Urothelium cell line (cell line): ENCODE data around the gene CPNE6.

ENCODE experiments used
- DNase-seq: peaks from one replicate; pipeline ENCODE4 v3.0.0; 2011; ENCODE audit warnings: low spot score, mixed read lengths
- FAIRE-seq: peaks from 2 replicates; lab custom pipeline; 2011; peaks lifted over from hg19 to GRCh38; lab: Jason Lieb, UNC

The CPNE6 gene

DNA sequence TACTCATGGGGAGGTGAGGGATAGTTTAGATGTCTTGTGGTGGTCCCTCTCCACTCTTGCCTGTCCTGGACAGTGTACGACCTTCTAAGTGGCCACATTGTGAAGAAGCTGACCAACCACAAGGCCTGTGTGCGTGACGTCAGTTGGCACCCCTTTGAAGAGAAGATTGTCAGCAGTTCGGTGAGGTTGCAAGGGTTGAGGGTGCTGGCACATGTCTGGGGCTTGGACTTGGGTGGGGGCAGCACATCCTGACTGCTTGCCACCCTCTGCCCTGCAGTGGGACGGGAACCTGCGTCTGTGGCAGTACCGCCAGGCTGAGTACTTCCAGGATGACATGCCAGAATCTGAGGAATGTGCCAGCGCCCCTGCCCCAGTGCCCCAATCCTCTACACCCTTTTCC is 51.5 kb downstream of the CPNE6 start:
- FAIRE-seq = no peak
- DNase-seq = no peak

GRCh38 chr14:24123424-24124417 is 52.4 kb downstream of the CPNE6 start:
- DNase-seq = no peak
- no peak for FAIRE-seq

DNA sequence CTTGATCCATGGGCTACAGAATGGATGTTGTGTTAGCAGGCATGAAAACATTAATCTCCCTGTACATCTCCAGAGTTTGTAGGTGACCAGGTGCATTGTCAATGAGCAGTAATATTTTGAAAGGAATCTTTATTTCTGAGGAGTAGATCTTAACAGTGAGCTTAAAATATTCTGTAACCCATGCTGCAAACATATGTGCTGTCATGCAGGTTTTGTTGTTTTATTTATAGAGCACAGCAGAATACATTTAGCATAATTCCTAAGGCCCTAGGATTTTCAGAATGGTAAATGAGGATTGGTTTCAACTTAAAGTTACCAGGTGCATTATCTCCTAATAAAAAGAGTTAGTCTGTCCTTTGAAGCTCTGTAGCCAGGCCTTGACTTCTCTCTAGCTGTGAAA is 55.6 kb downstream of the CPNE6 start:
- FAIRE-seq (no peak), DNase-seq (no peak)

DNA sequence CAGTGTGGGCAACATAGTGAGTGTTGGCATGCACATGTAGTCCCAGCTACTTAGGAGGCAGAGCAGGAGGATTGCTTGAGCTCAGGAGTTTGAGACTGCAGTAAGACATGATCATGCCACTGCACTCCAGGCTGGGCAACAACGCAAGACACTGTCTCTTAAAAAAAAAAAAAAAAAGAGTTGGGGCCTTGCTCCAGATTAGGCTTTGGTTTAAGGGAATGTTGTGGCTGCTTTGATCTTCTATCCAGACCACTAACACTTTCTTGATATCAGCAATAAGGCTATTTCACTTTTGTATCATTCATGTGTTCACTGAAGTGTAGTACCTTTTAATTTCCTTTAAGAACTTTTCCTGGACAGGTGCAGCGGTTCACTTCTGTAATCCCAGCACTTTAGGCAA is 56.3 kb downstream of the CPNE6 start:
- no peak for FAIRE-seq
- no peak for DNase-seq
